ENCODE measurements around the gene SLC12A9.
"Not testable (repeated sequence)": the region's sequence is repeated elsewhere in the genome, so short reads cannot be mapped to it uniquely, and the experiment has no call there.

The SLC12A9 gene

GRCh38 chr7:100895956-100896731 lies 43.6 kb downstream of the SLC12A9 start:
- DNase-seq (ENCODE audit: low read depth) = no peak

GRCh38 chr7:100896732-100897608 lies 44.5 kb downstream of the SLC12A9 start:
- peak; percentile 65 for DNase-seq (ENCODE audit: low read depth)

GRCh38 chr7:100897772-100898454 lies 45.4 kb downstream of the SLC12A9 start:
- no peak for DNase-seq (ENCODE audit: low read depth)

- no peak for DNase-seq (ENCODE audit: low read depth)
Observed at GRCh38 chr7:100899432-100899831, 46.9 kb downstream of the SLC12A9 start.

- DNase-seq (ENCODE audit: low read depth) = no peak
Observed at GRCh38 chr7:100900978-100901377, 48.5 kb downstream of the SLC12A9 start.

- DNase-seq (ENCODE audit: low read depth) = no peak
Observed at GRCh38 chr7:100901921-100902332, 49.4 kb downstream of the SLC12A9 start.

GRCh38 chr7:100902638-100903037 lies 50.1 kb downstream of the SLC12A9 start:
- DNase-seq (ENCODE audit: low read depth) = no peak

GRCh38 chr7:100908512-100908911 lies 56.0 kb downstream of the SLC12A9 start:
- DNase-seq (ENCODE audit: low read depth) = no peak

GRCh38 chr7:100910443-100910842 lies 57.9 kb downstream of the SLC12A9 start:
- DNase-seq (ENCODE audit: low read depth) = not testable (repeated sequence)

GRCh38 chr7:100911484-100911883 lies 59.0 kb downstream of the SLC12A9 start:
- no peak for DNase-seq (ENCODE audit: low read depth)

- DNase-seq (ENCODE audit: low read depth) = no peak
Observed at GRCh38 chr7:100914208-100914878, 61.8 kb downstream of the SLC12A9 start.

GRCh38 chr7:100914879-100915447 lies 62.5 kb downstream of the SLC12A9 start:
- no peak for DNase-seq (ENCODE audit: low read depth)
